GM20000 (cell line): ENCODE measurements around the gene SLC6A4.
"Not testable (repeated sequence)": the region's sequence is repeated elsewhere in the genome, so short reads cannot be mapped to it uniquely, and the experiment has no call there.

Experiments
- DNase-seq: peaks from one replicate; pipeline ENCODE4 v3.0.0; 2012; ENCODE audit warnings: low spot score
- TF ChIP-seq, protein P1 (sequence below): IDR thresholded peaks from 2 replicates; pipeline ENCODE4 v1.5.1; 2012; ENCODE audit warnings: mild to moderate bottlenecking, control low read depth; ENCODE audit errors: extremely low read depth, missing control alignments

The SLC6A4 gene

DNA sequence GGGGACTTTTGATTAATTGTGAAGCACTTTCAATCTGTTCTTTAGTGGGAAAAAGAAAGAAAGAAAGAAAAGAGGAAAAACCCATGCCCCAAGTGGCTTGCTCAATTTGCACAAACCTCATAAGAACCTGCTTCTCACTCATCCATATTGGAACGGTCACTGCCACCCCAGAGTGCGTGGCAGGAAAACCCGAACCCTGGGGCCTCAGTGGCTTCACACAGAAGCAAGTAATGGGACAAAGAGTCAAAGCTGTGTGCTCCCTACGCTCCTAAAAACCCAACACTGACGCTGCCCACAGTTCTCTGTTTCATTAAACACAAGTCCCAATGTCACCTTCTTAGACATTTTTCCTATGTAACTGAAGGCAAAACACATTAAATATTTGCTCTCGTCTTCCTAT, 1.2 kb downstream of the SLC6A4 start:
- DNase-seq, result no peak
- TF ChIP-seq, protein P1, sequence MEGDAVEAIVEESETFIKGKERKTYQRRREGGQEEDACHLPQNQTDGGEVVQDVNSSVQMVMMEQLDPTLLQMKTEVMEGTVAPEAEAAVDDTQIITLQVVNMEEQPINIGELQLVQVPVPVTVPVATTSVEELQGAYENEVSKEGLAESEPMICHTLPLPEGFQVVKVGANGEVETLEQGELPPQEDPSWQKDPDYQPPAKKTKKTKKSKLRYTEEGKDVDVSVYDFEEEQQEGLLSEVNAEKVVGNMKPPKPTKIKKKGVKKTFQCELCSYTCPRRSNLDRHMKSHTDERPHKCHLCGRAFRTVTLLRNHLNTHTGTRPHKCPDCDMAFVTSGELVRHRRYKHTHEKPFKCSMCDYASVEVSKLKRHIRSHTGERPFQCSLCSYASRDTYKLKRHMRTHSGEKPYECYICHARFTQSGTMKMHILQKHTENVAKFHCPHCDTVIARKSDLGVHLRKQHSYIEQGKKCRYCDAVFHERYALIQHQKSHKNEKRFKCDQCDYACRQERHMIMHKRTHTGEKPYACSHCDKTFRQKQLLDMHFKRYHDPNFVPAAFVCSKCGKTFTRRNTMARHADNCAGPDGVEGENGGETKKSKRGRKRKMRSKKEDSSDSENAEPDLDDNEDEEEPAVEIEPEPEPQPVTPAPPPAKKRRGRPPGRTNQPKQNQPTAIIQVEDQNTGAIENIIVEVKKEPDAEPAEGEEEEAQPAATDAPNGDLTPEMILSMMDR, result no peak

GRCh38 chr17:30232824-30233427, 2.6 kb downstream of the SLC6A4 start:
- DNase-seq, result no peak
- TF ChIP-seq, protein P1, result no peak

- no peak for DNase-seq
- TF ChIP-seq, protein P1, result no peak
These were observed 3.3 kb downstream of the SLC6A4 start for GRCh38 chr17:30232015-30232823.

GRCh38 chr17:30230596-30231125, 4.8 kb downstream of the SLC6A4 start:
- no peak for DNase-seq
- TF ChIP-seq, protein P1, result no peak

GRCh38 chr17:30230009-30230408, 5.5 kb downstream of the SLC6A4 start:
- DNase-seq, result not testable (repeated sequence)

GRCh38 chr17:30229012-30229411, 6.5 kb downstream of the SLC6A4 start:
- TF ChIP-seq, protein P1, result no peak
- no peak for DNase-seq

DNA sequence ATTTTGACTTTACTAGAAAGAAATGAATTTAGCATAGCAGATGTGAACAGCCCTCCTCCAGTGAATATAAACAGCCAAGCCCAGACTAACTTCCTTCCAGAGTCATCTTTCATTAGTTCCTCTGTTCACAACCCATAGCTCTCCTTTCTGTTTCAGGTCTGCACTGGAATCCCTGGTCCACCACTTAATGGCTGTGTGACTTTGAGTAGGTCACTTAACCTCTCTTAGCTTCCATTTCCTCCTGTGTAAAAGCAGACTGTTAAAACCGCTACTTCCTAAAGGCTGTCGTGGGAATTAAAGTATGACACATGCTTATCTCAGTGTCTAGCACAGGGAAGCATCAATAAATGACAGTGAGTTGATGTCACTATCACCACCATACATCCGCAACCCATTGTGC, 7.5 kb downstream of the SLC6A4 start:
- TF ChIP-seq, protein P1, result no peak
- no peak for DNase-seq
